Measurements from ENCODE around the gene LY6G5B.

GRCh38 chr6:31717499-31718222, 47.9 kb downstream of the LY6G5B start:
- TF ChIP-seq, protein P1, sequence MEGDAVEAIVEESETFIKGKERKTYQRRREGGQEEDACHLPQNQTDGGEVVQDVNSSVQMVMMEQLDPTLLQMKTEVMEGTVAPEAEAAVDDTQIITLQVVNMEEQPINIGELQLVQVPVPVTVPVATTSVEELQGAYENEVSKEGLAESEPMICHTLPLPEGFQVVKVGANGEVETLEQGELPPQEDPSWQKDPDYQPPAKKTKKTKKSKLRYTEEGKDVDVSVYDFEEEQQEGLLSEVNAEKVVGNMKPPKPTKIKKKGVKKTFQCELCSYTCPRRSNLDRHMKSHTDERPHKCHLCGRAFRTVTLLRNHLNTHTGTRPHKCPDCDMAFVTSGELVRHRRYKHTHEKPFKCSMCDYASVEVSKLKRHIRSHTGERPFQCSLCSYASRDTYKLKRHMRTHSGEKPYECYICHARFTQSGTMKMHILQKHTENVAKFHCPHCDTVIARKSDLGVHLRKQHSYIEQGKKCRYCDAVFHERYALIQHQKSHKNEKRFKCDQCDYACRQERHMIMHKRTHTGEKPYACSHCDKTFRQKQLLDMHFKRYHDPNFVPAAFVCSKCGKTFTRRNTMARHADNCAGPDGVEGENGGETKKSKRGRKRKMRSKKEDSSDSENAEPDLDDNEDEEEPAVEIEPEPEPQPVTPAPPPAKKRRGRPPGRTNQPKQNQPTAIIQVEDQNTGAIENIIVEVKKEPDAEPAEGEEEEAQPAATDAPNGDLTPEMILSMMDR (conservative IDR thresholded peaks at IDR 0.05; ENCODE audit: low read depth, low read length): no peak
- TF ChIP-seq POLR2A (IDR thresholded peaks at IDR 0.05; ENCODE audit: low read depth, low read length) (no peak), MAZ (IDR thresholded peaks at IDR 0.05; ENCODE audit: borderline replicate concordance, low read depth, low read length) (no peak), SMC3 (IDR thresholded peaks at IDR 0.05; ENCODE audit: low read depth, low read length) (no peak), RAD21 (IDR thresholded peaks at IDR 0.05; ENCODE audit: low read length) (no peak), RFX5 (IDR thresholded peaks at IDR 0.05; ENCODE audit: low read depth, low read length) (no peak), MXI1 (IDR thresholded peaks at IDR 0.05; ENCODE audit: borderline replicate concordance, low read depth, low read length) (no peak), MAFK (IDR thresholded peaks at IDR 0.05; ENCODE audit: low read depth, low read length) (no peak), ELK1 (IDR thresholded peaks at IDR 0.05; ENCODE audit: borderline replicate concordance, low read depth, low read length) (no peak), FOS (IDR thresholded peaks at IDR 0.05; ENCODE audit: low read depth, low read length) (no peak), RCOR1 (IDR thresholded peaks at IDR 0.05; ENCODE audit: insufficient replicate concordance, low read length) (no peak)
- TF ChIP-seq, protein P2, sequence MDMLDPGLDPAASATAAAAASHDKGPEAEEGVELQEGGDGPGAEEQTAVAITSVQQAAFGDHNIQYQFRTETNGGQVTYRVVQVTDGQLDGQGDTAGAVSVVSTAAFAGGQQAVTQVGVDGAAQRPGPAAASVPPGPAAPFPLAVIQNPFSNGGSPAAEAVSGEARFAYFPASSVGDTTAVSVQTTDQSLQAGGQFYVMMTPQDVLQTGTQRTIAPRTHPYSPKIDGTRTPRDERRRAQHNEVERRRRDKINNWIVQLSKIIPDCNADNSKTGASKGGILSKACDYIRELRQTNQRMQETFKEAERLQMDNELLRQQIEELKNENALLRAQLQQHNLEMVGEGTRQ (IDR thresholded peaks at IDR 0.05; ENCODE audit: low read depth, low read length): no peak

All from IMR-90 (cell line).